Fibroblast of mammary gland (primary cell): Measurements from ENCODE around the gene ST6GALNAC4.

Experiments
- DNase-seq: peaks from one replicate; pipeline ENCODE4 v3.0.0-alpha.2; 2010; ENCODE audit warnings: low read depth
- H3K4me3 ChIP-seq: 2 replicates; pipeline ENCODE4 v1.5.1; 2011; ENCODE audit warnings: low read depth, mild to moderate bottlenecking, low read length, moderate library complexity; ENCODE audit not compliant: control insufficient read depth
- CTCF ChIP-seq: conservative IDR thresholded peaks from 2 replicates; pipeline ENCODE4 v1.5.1; 2011; ENCODE audit warnings: low read depth, low read length, inconsistent platforms; ENCODE audit not compliant: control insufficient read depth, insufficient read depth

ST6GALNAC4 gene

GRCh38 chr9:127919253-127919815 lies 2.5 kb upstream of the ST6GALNAC4 start:
- peak; percentile 100 for DNase-seq

DNA sequence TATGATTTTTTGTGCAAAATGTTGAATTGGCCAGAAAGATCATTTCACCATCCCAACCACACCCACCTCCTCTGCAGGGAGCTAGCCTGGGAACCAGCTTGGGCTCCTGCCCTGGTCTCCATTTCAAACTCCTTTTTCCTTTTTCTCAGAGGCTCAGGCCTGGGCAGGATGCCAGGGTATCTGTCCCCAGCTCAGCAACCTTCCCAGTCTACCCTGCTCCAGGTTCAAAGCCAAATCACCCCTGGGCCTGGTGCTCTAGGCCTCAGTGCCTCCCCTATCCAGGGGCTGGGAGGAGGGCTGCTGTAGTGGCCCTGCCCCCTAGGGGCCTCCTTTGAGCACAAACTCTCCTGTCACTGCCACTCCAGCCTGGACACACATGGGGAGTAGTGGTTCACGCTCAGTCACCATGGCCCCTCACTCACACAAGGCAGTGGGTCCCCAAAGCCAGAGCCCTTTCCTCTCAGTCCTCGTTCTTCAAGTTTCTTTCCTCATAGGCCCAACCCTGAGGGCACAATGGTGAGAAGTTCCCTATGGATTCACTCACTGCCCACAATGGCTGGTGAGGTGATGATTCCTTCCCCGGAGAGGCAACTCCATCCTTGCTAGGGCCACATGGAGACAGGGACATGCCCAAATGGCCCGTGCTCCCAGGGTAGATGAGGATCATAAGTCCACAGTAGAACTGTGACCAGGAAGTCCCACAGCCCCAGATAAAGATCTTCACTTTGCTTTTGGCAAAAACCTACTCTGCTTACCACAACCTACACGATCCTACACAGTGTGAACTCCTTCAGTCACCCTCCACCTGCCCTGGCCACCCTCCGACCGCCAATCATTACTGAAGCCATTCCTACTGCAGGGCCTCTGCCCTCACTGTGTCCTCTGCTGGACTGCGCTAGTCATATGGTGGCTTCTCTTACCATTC lies 1.6 kb upstream of the ST6GALNAC4 start:
- peak; percentile 17 for TF ChIP-seq CTCF
- H3K4me3 ChIP-seq, result no peak overlapping the region
- peak; percentile 73 for DNase-seq

More at GRCh38 chr9:127919253-127919815, 2.5 kb upstream of the ST6GALNAC4 start:
- no peak overlapping the region for H3K4me3 ChIP-seq
- no peak for TF ChIP-seq CTCF

DNA sequence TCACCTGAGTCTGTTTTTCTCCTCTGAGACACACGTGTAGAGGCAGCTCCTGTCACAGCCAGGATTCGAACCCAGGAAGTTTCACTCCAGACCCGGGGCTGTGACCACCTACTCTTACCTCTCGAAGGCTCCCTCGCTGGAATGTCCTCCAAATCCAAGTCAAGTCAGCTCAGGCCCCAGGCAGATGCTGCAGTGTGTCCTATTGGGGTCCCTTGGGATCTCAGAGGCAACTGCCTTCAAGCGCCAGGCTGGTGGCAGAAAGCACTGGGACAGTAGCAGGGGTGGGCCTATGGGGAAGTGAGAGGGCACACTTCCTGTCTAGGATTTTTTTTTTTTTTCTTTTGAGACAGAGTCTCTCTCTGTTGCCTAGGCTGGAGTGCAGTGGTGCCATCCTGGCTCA lies 762 bp upstream of the ST6GALNAC4 start:
- no peak overlapping the region for H3K4me3 ChIP-seq
- no peak for DNase-seq
- TF ChIP-seq CTCF, result no peak

GRCh38 chr9:127915801-127916719 lies 781 bp downstream of the ST6GALNAC4 start:
- peak overlapping the region; percentile 82 for H3K4me3 ChIP-seq
- no peak for TF ChIP-seq CTCF
- no peak for DNase-seq

DNA sequence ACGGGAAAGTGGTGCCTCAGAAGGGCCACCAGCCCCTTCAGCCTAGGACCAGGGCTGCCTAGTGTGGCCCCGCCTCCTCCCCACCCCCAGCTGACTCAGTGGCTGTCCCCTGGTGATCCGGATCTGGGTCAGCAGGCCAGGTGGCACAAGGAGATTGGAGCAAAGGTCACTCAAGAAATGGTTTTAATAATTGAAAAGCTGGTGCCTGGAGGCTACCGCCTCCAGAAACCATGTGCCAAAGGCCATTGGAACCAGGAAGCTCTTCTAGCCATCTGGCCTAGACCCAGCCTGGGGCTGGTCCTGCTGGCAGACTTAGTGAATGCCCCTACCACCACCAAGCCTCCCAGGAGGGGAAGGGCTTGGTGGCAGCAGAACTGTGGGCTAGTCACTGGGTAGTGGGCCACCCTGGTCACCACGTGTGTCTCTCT lies 1.5 kb downstream of the ST6GALNAC4 start:
- H3K4me3 ChIP-seq, result peak overlapping the region; percentile 82

More for the DNA sequence above, 1.5 kb downstream of the ST6GALNAC4 start:
- no peak for TF ChIP-seq CTCF
- DNase-seq, result no peak
